Large intestine (tissue), 3 donors: ENCODE results near the gene ARSB. TPM values are rescaled to one million over a fixed set of nuclear protein-coding genes. Genes with fewer than 3 reads are reported as not detected.

Experiments used
- DNase-seq, 2 donors: peaks; one replicate each; pipeline versions ENCODE4 v3.0.0 to v3.0.0-alpha.2; 2013
- H3K27ac ChIP-seq: one replicate; pipeline ENCODE4 v1.5.1; 2013; ENCODE audit warnings: low read length
- H3K27me3 ChIP-seq: 2 replicates; pipeline ENCODE4 v1.6.1; 2013; ENCODE audit warnings: low read length; ENCODE audit not compliant: control insufficient read depth, insufficient read depth
- H3K36me3 ChIP-seq: 2 replicates; pipeline ENCODE4 v1.6.1; 2013; ENCODE audit warnings: low read length; ENCODE audit not compliant: control insufficient read depth, insufficient read depth
- H3K4me1 ChIP-seq: one replicate; pipeline ENCODE4 v1.6.1; 2013; ENCODE audit warnings: low read length; ENCODE audit not compliant: control insufficient read depth, insufficient read depth
- H3K4me3 ChIP-seq: one replicate; pipeline ENCODE4 v1.5.1; 2013; ENCODE audit warnings: low read length
- H3K9me3 ChIP-seq: one replicate; pipeline ENCODE4 v1.6.1; 2013; ENCODE audit warnings: mild to moderate bottlenecking, low read depth, low read length, moderate library complexity; ENCODE audit not compliant: control insufficient read depth
- WGBS: methylation state at CpG from one replicate; pipeline ENCODE4 v1.1.5; 2013; ENCODE audit warnings: low lambda C conversion rate; ENCODE audit not compliant: insufficient coverage; 5-methylcytosine and 5-hydroxymethylcytosine counted together
- polyA plus RNA-seq: library from polyadenylated mRNA; unstranded; fragments of 120-200 nt; gene quantifications from one replicate; pipeline ENCODE4 v1.2.1, GENCODE V29; 2013

The ARSB gene
- polyA plus RNA-seq, 1 donor: 17.9 TPM

GRCh38 chr5:78782728-78783127 is 202.4 kb downstream of the ARSB start:
- H3K36me3 ChIP-seq: peaks cover 11% of the 10 kb centered on the region
- DNase-seq: no peak
- H3K4me1 ChIP-seq: no peaks in the 10 kb centered on the region
- H3K27me3 ChIP-seq: no peaks in the 10 kb centered on the region
- no CpG with 5 or more reads among the region's 1 CpG for WGBS
- H3K9me3 ChIP-seq: no peaks in the 10 kb centered on the region
- no peak overlapping the region for H3K27ac ChIP-seq
- no peak overlapping the region for H3K4me3 ChIP-seq

GRCh38 chr5:78781611-78782286 is 203.4 kb downstream of the ARSB start:
- WGBS: 89% methylated on average over 3 of the region's 7 CpGs
- H3K36me3 ChIP-seq: peaks cover 11% of the 10 kb centered on the region
- H3K4me3 ChIP-seq: no peak overlapping the region
- no peaks in the 10 kb centered on the region for H3K4me1 ChIP-seq
- H3K27ac ChIP-seq: no peak overlapping the region
- DNase-seq: no peak
- H3K27me3 ChIP-seq: no peaks in the 10 kb centered on the region
- H3K9me3 ChIP-seq: no peaks in the 10 kb centered on the region

- H3K4me3 ChIP-seq: no peak overlapping the region
- no CpG with 5 or more reads among the region's 12 CpGs for WGBS
- no peak overlapping the region for H3K27ac ChIP-seq
- H3K4me1 ChIP-seq: no peaks in the 10 kb centered on the region
- DNase-seq: no peak
- peaks cover 11% of the 10 kb centered on the region for H3K36me3 ChIP-seq
- H3K9me3 ChIP-seq: no peaks in the 10 kb centered on the region
- H3K27me3 ChIP-seq: no peaks in the 10 kb centered on the region
Measured at GRCh38 chr5:78779771-78780616, 205.1 kb downstream of the ARSB start.

DNA sequence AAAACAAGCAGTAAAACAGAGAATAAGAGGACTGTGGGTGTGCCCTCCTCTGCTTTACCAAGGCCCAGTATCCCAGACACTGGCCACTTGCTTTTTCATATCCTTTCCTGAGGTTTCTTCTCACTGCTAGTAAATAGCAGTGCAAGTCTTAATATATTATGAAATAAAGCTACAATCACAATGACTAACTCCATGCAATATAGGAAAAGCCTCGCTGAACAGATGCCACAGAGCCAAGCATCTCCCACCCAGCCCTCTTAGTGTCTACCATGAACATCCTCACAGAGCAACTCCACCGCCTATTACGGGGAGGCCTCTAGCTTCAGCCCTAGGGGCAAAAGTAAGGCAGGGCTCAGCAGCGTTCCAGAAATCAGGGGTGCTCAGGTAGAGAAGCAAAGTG is 205.8 kb downstream of the ARSB start:
- no peak overlapping the region for H3K27ac ChIP-seq
- no CpG with 5 or more reads among the region's 4 CpGs for WGBS

GRCh38 chr5:78778538-78778937 is 206.6 kb downstream of the ARSB start:
- no peak for DNase-seq
- Histone ChIP-seq H3K9me3 (no peaks in the 10 kb centered on the region), H3K4me3 (no peak overlapping the region), H3K27ac (no peak overlapping the region), H3K36me3 (peaks cover 11% of the 10 kb centered on the region), H3K4me1 (no peaks in the 10 kb centered on the region), H3K27me3 (no peaks in the 10 kb centered on the region)
- whole genome bisulfite sequencing: no CpG with 5 or more reads among the region's 1 CpG

More for the DNA sequence above, 205.8 kb downstream of the ARSB start:
- Histone ChIP-seq H3K9me3 (no peaks in the 10 kb centered on the region), H3K27me3 (no peaks in the 10 kb centered on the region), H3K36me3 (peaks cover 11% of the 10 kb centered on the region), H3K4me1 (no peaks in the 10 kb centered on the region), H3K4me3 (no peak overlapping the region)
- DNase-seq: no peak

DNA sequence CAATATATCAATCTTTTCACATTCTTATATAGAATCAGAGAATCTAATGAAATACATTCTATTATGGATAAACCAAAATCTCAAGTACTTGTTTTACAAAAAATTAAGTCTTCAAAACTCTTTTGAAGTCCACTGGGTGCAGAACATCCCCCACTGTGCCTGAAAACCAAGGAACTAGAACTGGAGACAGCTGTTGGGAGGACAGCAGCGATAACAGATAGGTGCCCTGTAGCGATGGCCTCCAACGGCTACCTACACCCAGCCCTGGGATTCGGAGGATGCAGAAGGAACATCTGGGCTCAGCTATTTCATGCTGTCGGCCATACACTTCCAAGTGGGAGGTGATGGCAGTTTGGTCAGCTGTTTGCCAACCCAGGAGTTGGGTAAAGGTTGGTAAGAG is 207.2 kb downstream of the ARSB start:
- Histone ChIP-seq H3K36me3 (peaks cover 11% of the 10 kb centered on the region), H3K27ac (no peak overlapping the region), H3K4me1 (no peaks in the 10 kb centered on the region), H3K27me3 (no peaks in the 10 kb centered on the region), H3K4me3 (no peak overlapping the region), H3K9me3 (no peaks in the 10 kb centered on the region)
- DNase-seq: no peak
- WGBS: no CpG with 5 or more reads among the region's 5 CpGs

GRCh38 chr5:78776637-78777036 is 208.5 kb downstream of the ARSB start:
- DNase-seq: no peak
- Histone ChIP-seq H3K9me3 (no peaks in the 10 kb centered on the region), H3K27ac (no peak overlapping the region), H3K4me3 (no peak overlapping the region), H3K4me1 (peaks cover 4% of the 10 kb centered on the region), H3K27me3 (no peaks in the 10 kb centered on the region), H3K36me3 (peaks cover 11% of the 10 kb centered on the region)
- no CpG with 5 or more reads among the region's 1 CpG for WGBS

DNA sequence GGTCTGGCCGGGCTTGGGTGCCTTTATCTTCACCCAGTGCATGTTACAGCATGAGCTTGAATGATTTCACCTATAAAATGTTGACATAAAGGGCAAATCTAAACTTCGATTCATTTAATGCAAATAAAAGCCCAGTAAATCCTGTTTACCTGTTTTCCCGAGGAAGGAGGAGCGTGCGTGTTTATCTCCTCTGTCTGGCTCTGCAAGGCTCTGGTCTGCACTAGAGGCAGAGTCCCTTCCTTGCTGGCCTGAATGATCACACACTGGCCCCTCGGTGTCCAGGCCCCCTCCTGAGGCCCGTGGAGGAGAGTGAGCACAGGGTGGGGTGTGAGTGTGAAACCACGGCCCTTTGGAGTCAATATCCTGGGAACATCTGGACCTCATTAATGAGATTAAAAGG is 211.5 kb downstream of the ARSB start:
- Histone ChIP-seq H3K27ac (no peak overlapping the region), H3K27me3 (no peaks in the 10 kb centered on the region), H3K4me3 (no peak overlapping the region), H3K9me3 (no peaks in the 10 kb centered on the region), H3K36me3 (no peaks in the 10 kb centered on the region), H3K4me1 (peaks cover 5% of the 10 kb centered on the region)
- DNase-seq: no peak
- no CpG with 5 or more reads among the region's 8 CpGs for WGBS

DNA sequence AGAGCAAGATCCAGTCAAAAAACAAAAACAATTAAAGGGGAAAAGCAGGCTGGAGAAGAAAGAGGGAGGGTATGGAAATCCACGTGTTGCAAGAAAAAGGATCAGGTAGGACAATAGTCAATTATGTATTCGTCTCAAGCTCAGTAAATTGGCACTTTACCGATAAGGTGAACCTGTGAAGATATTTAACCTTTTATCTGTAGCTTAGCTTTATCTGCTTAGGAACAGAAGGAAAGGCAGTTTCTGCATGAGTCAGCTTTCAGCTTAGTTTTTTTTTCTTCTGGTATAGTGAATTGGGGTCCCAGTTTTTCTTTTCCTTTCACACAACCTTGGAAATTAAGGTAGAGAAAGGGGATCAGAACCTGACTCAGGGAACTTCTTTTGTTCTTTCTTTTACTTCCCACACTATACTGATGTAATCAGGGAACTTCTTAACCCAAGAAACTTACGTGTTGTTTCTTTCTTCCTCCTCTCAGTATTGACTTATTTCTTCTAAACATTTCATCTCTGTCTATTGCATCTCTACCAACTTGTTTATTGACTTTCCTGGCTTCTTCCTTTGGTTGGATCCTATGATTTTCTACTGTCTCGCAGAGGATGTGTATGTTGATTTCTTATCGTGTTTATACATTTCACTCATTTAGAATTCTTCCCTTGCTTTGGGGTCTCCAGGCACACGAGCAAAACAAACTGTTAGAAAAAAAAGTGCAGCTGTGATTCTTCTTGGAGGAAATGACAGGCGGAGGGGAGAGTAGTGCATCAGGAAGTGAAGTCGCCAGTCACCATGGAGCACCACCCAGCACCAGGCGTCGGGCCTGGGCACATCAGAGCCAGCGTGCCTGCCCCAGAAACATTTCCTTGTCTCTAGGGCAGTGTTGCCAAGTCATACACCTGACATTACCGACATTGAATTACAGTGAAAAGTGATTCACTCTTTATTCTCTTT is 213.6 kb downstream of the ARSB start:
- Histone ChIP-seq H3K9me3 (no peaks in the 10 kb centered on the region), H3K27me3 (no peaks in the 10 kb centered on the region), H3K4me1 (peaks cover 5% of the 10 kb centered on the region), H3K36me3 (no peaks in the 10 kb centered on the region), H3K27ac (peak overlapping the region; percentile 19), H3K4me3 (no peak overlapping the region)
- WGBS: 26% methylated on average over 3 of the region's 13 CpGs
- peak; percentile 18 to 59 for DNase-seq

- no peaks in the 10 kb centered on the region for H3K36me3 ChIP-seq
- DNase-seq: no peak
- H3K9me3 ChIP-seq: no peaks in the 10 kb centered on the region
- H3K27ac ChIP-seq: no peak overlapping the region
- H3K4me1 ChIP-seq: peaks cover 13% of the 10 kb centered on the region
- no peak overlapping the region for H3K4me3 ChIP-seq
- H3K27me3 ChIP-seq: no peaks in the 10 kb centered on the region
- WGBS: no CpG with 5 or more reads among the region's 7 CpGs
Measured at GRCh38 chr5:78768781-78769380, 216.2 kb downstream of the ARSB start.
